Caco-2 (cell line): Measurements from ENCODE around the gene GP1BA. TPM values are rescaled to one million over a fixed set of nuclear protein-coding genes. Genes with fewer than 3 reads are reported as not detected.

ENCODE experiments used
- BruUV-seq: library from RNA; stranded (reverse); fragments of 400-500 nt; replicated peaks from 2 replicates; lab custom pipeline; 2021; lab: Mats Ljungman, UMichigan
- CTCF ChIA-PET: fragments of 300-600 bp; sonication (Branson Sonifier 250); formaldehyde crosslinking; loops from one replicate; lab custom pipeline; 2022; ENCODE audit warnings: antibody characterized with exemption; lab: Charles Lee
- POLR2A ChIA-PET: fragments of 300-600 bp; sonication (Branson Sonifier 250); formaldehyde crosslinking; loops from one replicate; lab custom pipeline; 2022; ENCODE audit warnings: antibody characterized with exemption; lab: Charles Lee
- DNase-seq, 2 experiments: peaks; one replicate each; pipeline versions ENCODE4 v3.0.0 to v3.0.0-alpha.2; 2020 to 2022
- H3K27me3 ChIP-seq: replicated peaks from 2 replicates; pipeline ENCODE4 v1.6.0; 2011; ENCODE audit warnings: low read length; ENCODE audit not compliant: control insufficient read depth, insufficient read depth
- H3K36me3 ChIP-seq: 2 replicates; pipeline ENCODE4 v1.5.1; 2011; ENCODE audit warnings: low read length; ENCODE audit not compliant: control insufficient read depth, insufficient read depth
- H3K4me1 ChIP-seq: fragments of 250-450 bp; sonication (Bioruptor Pico); 2 replicates; pipeline ENCODE4 v1.5.1; 2020; ENCODE audit warnings: mild to moderate bottlenecking
- H3K4me3 ChIP-seq: 2 replicates; pipeline ENCODE4 v1.5.1; 2011; ENCODE audit warnings: low read depth, mild to moderate bottlenecking, control low read depth, low read length
- H3K9me3 ChIP-seq: fragments of 250-450 bp; sonication (Bioruptor Pico); 2 replicates; pipeline ENCODE4 v1.5.1; 2020; ENCODE audit warnings: mild to moderate bottlenecking, moderate library complexity
- H3K27ac Mint-ChIP-seq: one replicate; pipeline ENCODE4 v1.8.0; 2022; ENCODE audit warnings: mixed read lengths; ENCODE audit not compliant: unreplicated experiment
- H3K27me3 Mint-ChIP-seq: one replicate; pipeline ENCODE4 v1.8.0; 2022; ENCODE audit warnings: mixed read lengths; ENCODE audit not compliant: insufficient read depth, unreplicated experiment
- H3K36me3 Mint-ChIP-seq: one replicate; pipeline ENCODE4 v1.8.0; 2022; ENCODE audit warnings: mild to moderate bottlenecking, mixed read lengths; ENCODE audit not compliant: insufficient read depth, unreplicated experiment
- H3K4me1 Mint-ChIP-seq: one replicate; pipeline ENCODE4 v1.8.0; 2022; ENCODE audit warnings: low read depth, mixed read lengths; ENCODE audit not compliant: unreplicated experiment
- H3K4me3 Mint-ChIP-seq: one replicate; pipeline ENCODE4 v1.8.0; 2022; ENCODE audit warnings: mild to moderate bottlenecking, moderate library complexity, mixed read lengths; ENCODE audit not compliant: unreplicated experiment
- H3K9me3 Mint-ChIP-seq: one replicate; pipeline ENCODE4 v1.8.0; 2022; ENCODE audit warnings: mixed read lengths; ENCODE audit not compliant: unreplicated experiment
- intact Hi-C: fragments of 100-400 bp; cut with micrococcal nuclease; formaldehyde crosslinking; loops from one replicate; pipeline ENCODE4 v1.10.0; 2022; ENCODE audit not compliant: unreplicated experiment
- total RNA-seq: library from RNA; stranded (reverse); gene quantifications from 2 replicates; pipeline ENCODE4 v1.2.3, GENCODE V29; 2022
- TF ChIP-seq, protein P1 (sequence below), 2 experiments: fragments of 200-600 bp in 1 of 2; IDR thresholded peaks; 1 replicate in 1 of 2; 2 replicates in 1 of 2; pipeline versions ENCODE4 v1.5.1 to v1.8.0; 2011 to 2022; ENCODE audit warnings: antibody characterized with exemption in 1 of 2, control low read depth in 1 of 2, inconsistent platforms in 1 of 2, low read depth in 1 of 2, low read length in 1 of 2, mild to moderate bottlenecking in 1 of 2, moderate library complexity in 1 of 2; ENCODE audit not compliant: insufficient read depth in 1 of 2, severe bottlenecking in 1 of 2, unreplicated experiment in 1 of 2

GP1BA gene
- total RNA-seq, 1 experiment from 2014 or later, result not detected

DNA sequence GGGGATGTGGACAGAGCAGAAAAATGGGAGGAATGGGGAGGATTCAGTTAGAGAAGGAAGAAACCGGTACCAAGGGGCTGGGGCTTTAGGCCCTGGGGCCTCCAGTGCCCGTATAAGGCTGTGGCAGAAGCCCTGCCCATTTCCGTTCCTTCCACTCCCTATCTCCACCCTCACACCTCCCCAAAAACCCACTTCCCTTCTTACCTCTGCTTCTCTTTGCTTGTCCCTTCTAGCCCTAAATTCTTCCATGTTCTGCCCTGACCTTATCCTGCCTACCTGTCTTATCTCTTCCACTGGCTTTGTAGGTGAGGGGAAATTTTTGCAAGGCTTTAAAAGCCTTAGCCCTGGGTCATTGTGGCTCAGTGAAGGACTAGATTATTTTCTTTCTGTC, 12.1 kb downstream of the GP1BA start:
- peaks cover 50% of the 10 kb centered on the region for H3K36me3 Mint-ChIP-seq
- no peak overlapping the region for H3K4me3 ChIP-seq
- DNase-seq, result no peak
- intact Hi-C loops, result no loop called here
- no peaks in the 10 kb centered on the region for H3K27me3 ChIP-seq
- CTCF ChIA-PET, result no interaction called here
- no peaks in the 10 kb centered on the region for H3K27me3 Mint-ChIP-seq
- no peak overlapping the region for H3K4me3 Mint-ChIP-seq
- POLR2A ChIA-PET, result no interaction called here
- TF ChIP-seq, protein P1, sequence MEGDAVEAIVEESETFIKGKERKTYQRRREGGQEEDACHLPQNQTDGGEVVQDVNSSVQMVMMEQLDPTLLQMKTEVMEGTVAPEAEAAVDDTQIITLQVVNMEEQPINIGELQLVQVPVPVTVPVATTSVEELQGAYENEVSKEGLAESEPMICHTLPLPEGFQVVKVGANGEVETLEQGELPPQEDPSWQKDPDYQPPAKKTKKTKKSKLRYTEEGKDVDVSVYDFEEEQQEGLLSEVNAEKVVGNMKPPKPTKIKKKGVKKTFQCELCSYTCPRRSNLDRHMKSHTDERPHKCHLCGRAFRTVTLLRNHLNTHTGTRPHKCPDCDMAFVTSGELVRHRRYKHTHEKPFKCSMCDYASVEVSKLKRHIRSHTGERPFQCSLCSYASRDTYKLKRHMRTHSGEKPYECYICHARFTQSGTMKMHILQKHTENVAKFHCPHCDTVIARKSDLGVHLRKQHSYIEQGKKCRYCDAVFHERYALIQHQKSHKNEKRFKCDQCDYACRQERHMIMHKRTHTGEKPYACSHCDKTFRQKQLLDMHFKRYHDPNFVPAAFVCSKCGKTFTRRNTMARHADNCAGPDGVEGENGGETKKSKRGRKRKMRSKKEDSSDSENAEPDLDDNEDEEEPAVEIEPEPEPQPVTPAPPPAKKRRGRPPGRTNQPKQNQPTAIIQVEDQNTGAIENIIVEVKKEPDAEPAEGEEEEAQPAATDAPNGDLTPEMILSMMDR (IDR thresholded peaks at IDR 0.05; ENCODE audit: insufficient read depth in 1 of 2, low read depth in 1 of 2, low read length in 1 of 2, severe bottlenecking in 1 of 2, unreplicated experiment in 1 of 2), result no peak
- H3K4me1 ChIP-seq, result 0 out of 2 replicates have a peak, but pooled peaks cover 7% of the 10 kb centered on the region
- no peaks in the 10 kb centered on the region for H3K9me3 ChIP-seq
- peak overlapping the region; percentile 12 for H3K27ac Mint-ChIP-seq
- H3K4me1 Mint-ChIP-seq, result peaks cover 5% of the 10 kb centered on the region
- H3K36me3 ChIP-seq, result no peaks in the 10 kb centered on the region; the same call in 1 of the 2 replicates
- no peaks in the 10 kb centered on the region for H3K9me3 Mint-ChIP-seq
- BruUV-seq, result no TSS peak

DNA sequence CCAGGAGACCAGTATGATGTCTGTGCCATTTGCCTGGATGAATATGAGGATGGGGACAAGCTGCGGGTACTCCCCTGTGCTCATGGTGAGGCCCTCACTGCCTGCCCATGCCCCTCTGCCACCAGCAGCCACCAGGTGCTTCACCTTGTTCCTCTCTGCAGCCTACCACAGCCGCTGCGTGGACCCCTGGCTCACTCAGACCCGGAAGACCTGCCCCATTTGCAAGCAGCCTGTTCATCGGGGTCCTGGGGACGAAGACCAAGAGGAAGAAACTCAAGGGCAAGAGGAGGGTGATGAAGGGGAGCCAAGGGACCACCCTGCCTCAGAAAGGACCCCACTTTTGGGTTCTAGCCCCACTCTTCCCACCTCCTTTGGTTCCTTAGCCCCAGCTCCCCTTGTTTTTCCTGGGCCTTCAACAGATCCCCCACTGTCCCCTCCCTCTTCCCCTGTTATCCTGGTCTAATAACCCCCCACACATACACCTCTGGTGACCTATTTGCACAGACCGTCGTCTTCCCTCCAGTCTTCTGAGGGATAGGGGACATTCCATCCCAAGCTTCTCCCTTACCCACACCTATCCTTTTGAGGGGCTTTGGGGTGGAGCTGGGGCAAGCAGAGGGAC, 12.6 kb downstream of the GP1BA start:
- ChIA-PET CTCF (interaction anchor here (0.7 kb wide), 1 partner anchor 23 kb away, joined by 3 read pairs; the partner anchor contains the start of gene SPAG7), POLR2A (no interaction called here)
- TF ChIP-seq, protein P1 (IDR thresholded peaks at IDR 0.05; ENCODE audit: insufficient read depth in 1 of 2, low read depth in 1 of 2, low read length in 1 of 2, severe bottlenecking in 1 of 2, unreplicated experiment in 1 of 2), result no peak
- intact Hi-C loops, result no loop called here
- H3K36me3 ChIP-seq, result no peaks in the 10 kb centered on the region; the same call in 1 of the 2 replicates
- BruUV-seq, result no TSS peak
- 0 out of 2 replicates have a peak, but pooled peaks cover 7% of the 10 kb centered on the region for H3K4me1 ChIP-seq
- H3K27me3 ChIP-seq, result no peaks in the 10 kb centered on the region
- no peaks in the 10 kb centered on the region for H3K27me3 Mint-ChIP-seq
- no peak overlapping the region for H3K4me3 ChIP-seq
- H3K9me3 ChIP-seq, result no peaks in the 10 kb centered on the region
- no peaks in the 10 kb centered on the region for H3K9me3 Mint-ChIP-seq
- no peak overlapping the region for H3K4me3 Mint-ChIP-seq
- DNase-seq, result no peak
- peak overlapping the region; percentile 12 for H3K27ac Mint-ChIP-seq
- H3K4me1 Mint-ChIP-seq, result peaks cover 5% of the 10 kb centered on the region
- peaks cover 50% of the 10 kb centered on the region for H3K36me3 Mint-ChIP-seq

DNA sequence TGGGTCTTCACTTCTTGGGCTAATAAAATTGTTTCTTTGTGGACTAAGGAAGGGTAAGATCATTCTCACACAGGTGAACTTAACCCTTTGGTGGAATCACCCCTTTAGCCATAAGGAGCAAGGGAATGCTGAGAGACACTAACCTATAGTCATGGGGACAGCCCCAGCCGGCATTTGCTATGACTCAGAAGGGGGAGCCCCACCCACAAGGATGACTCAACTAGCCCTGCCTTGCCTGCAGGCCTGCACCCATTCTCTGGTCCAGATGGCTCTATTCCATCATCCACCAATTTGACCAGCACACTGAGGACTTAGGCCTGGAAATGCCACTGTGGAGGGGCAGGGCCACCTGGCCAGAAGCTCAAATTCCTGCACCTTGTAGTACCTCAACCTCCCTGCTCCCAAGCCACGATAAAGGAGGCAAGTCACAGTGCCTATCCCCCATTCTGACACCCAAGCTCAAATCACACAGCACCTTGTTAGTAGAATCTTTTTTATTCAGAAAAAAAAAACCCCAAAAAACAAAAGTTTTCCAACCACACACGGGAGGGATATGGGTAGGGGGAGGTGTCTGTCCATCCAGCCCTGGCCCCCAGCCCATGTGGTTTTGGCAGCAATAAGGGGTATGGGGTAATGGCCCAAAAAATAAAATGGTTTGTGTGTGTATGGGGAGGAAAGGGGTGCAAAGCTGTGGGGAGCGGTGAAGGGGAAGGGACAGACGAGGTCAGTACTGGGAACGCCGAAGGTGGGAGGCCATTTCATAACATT, 13.3 kb downstream of the GP1BA start:
- Mint-ChIP-seq H3K9me3 (no peaks in the 10 kb centered on the region), H3K4me1 (peaks cover 5% of the 10 kb centered on the region), H3K27ac (peak overlapping the region; percentile 12), H3K36me3 (peaks cover 44% of the 10 kb centered on the region), H3K4me3 (peak overlapping the region; percentile 50), H3K27me3 (no peaks in the 10 kb centered on the region)
- no peaks in the 10 kb centered on the region for H3K9me3 ChIP-seq
- no TSS peak for BruUV-seq
- intact Hi-C loops, result no loop called here
- ChIA-PET POLR2A (no interaction called here), CTCF (interaction anchor here (0.7 kb wide), 1 partner anchor 22 kb away, joined by 3 read pairs; the partner anchor contains the start of gene SPAG7)
- H3K4me1 ChIP-seq, result 0 out of 2 replicates have a peak, but pooled peaks cover 7% of the 10 kb centered on the region
- no peaks in the 10 kb centered on the region for H3K27me3 ChIP-seq
- DNase-seq, result peak; percentile 43 to 58
- no peak overlapping the region for H3K4me3 ChIP-seq
- TF ChIP-seq, protein P1 (IDR thresholded peaks at IDR 0.05; ENCODE audit: insufficient read depth in 1 of 2, low read depth in 1 of 2, low read length in 1 of 2, severe bottlenecking in 1 of 2, unreplicated experiment in 1 of 2), result no peak
- H3K36me3 ChIP-seq, result no peaks in the 10 kb centered on the region; the same call in 1 of the 2 replicates
